ENCODE results near the gene C13orf42. TPM values are rescaled to one million over a fixed set of nuclear protein-coding genes. Genes with fewer than 3 reads are reported as not detected.

Gene C13orf42
- total and polyA plus RNA-seq, 2 donors (not counting 3 experiments of a cell fraction or from before 2014, with no cell fraction given) = not detected

DNA sequence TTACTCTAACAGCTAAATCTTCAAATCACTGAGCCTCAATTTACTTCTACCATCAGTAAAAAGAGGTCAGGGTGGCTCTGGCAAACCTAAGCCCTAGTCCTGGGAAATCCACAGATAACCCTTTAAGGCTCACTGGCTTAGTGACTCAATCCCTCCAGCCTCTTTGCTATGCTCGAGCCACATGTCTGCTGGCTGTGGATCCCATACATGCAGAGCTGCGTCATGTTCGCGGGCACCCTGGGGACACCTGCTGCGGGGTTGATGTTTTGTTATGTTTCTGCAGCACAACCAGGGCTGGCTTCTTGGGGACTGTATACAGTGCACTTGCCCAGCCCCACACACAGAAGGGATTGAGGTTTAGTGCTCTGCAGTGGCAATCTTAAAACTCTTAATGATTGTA, 41.6 kb upstream of the C13orf42 start:
- Histone ChIP-seq H3K27me3 (ENCODE audit: control insufficient read depth in 2 of 2, insufficient read depth in 2 of 2, low read length in 2 of 2) (no peaks in the 10 kb centered on the region), H3K4me1 (ENCODE audit: control insufficient read depth, extremely low read depth, insufficient read depth, low read length) (peaks cover 19% of the 10 kb centered on the region), H3K27ac (ENCODE audit: insufficient read depth, low read depth, low read length) (no peak overlapping the region), H2AFZ (ENCODE audit: low read depth, low read length) (no peak overlapping the region), H3K36me3 (ENCODE audit: control insufficient read depth in 2 of 2, extremely low read depth in 1 of 2, insufficient read depth in 2 of 2, low read length in 2 of 2) (no peaks in the 10 kb centered on the region), H3K4me2 (ENCODE audit: insufficient read depth, low read length) (no peak overlapping the region), H3K9ac (replicated peaks; ENCODE audit: extremely low read depth, insufficient read depth, low read length) (no peak overlapping the region), H3K79me2 (ENCODE audit: control insufficient read depth, insufficient read depth, low read length) (no peaks in the 10 kb centered on the region), H3K4me3 (replicated peaks in 1 of 3; ENCODE audit: insufficient read depth in 1 of 3, low read depth in 1 of 3, low read length in 3 of 3) (no peak overlapping the region), H3K9me1 (replicated peaks; ENCODE audit: control insufficient read depth, extremely low read depth, insufficient read depth, low read length) (no peaks in the 10 kb centered on the region), H3K9me3 (replicated peaks; ENCODE audit: control insufficient read depth, insufficient read depth, low read length) (no peaks in the 10 kb centered on the region), H4K20me1 (replicated peaks; ENCODE audit: control insufficient read depth, extremely low read depth, insufficient read depth, low read length) (no peaks in the 10 kb centered on the region)
- ChIA-PET CTCF (interaction anchor here (4.9 to 10.6 kb wide), 3 partner anchors 27 to 135 kb away, joined by 45 to 378 read pairs (median 73); no protein-coding TSS in a partner anchor), POLR2A (interaction anchor here (0.7 kb wide), 1 partner anchor 1007 kb away, joined by 7 read pairs; no protein-coding TSS in a partner anchor)
- TF ChIP-seq POLR2AphosphoS5 (IDR thresholded peaks at IDR 0.05; ENCODE audit: insufficient read depth, low read depth, low read length) (no peak), FOS (IDR thresholded peaks at IDR 0.05; ENCODE audit: borderline replicate concordance, insufficient read depth, low read length) (no peak), GATA2 (IDR thresholded peaks at IDR 0.05; ENCODE audit: insufficient read depth, insufficient read length, low read depth, low read length) (no peak), POLR2A (IDR thresholded peaks at IDR 0.05; ENCODE audit: low read depth, low read length) (no peak), JUN (IDR thresholded peaks at IDR 0.05; ENCODE audit: borderline replicate concordance, insufficient read depth, insufficient read length, low read depth) (no peak), MYC (IDR thresholded peaks at IDR 0.05; ENCODE audit: low read depth, low read length) (no peak), EZH2 (IDR thresholded peaks at IDR 0.05; ENCODE audit: borderline replicate concordance, low read depth, low read length, severe bottlenecking) (no peak)
- TF ChIP-seq, protein P1, sequence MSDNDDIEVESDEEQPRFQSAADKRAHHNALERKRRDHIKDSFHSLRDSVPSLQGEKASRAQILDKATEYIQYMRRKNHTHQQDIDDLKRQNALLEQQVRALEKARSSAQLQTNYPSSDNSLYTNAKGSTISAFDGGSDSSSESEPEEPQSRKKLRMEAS (IDR thresholded peaks at IDR 0.05; ENCODE audit: insufficient read depth, insufficient read length) = no peak
- TF ChIP-seq, protein P2, sequence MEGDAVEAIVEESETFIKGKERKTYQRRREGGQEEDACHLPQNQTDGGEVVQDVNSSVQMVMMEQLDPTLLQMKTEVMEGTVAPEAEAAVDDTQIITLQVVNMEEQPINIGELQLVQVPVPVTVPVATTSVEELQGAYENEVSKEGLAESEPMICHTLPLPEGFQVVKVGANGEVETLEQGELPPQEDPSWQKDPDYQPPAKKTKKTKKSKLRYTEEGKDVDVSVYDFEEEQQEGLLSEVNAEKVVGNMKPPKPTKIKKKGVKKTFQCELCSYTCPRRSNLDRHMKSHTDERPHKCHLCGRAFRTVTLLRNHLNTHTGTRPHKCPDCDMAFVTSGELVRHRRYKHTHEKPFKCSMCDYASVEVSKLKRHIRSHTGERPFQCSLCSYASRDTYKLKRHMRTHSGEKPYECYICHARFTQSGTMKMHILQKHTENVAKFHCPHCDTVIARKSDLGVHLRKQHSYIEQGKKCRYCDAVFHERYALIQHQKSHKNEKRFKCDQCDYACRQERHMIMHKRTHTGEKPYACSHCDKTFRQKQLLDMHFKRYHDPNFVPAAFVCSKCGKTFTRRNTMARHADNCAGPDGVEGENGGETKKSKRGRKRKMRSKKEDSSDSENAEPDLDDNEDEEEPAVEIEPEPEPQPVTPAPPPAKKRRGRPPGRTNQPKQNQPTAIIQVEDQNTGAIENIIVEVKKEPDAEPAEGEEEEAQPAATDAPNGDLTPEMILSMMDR (IDR thresholded peaks at IDR 0.05; ENCODE audit: extremely low read depth in 1 of 2, insufficient read depth in 1 of 2, low read depth in 1 of 2, low read length in 2 of 2) = no peak
- BruUV-seq (replicated peaks) = no TSS peak
- FAIRE-seq (no peak), DNase-seq (ENCODE audit: low read depth, low spot score) (no peak)
- intact Hi-C loops (cut with micrococcal nuclease) (no loop called here), dilution Hi-C loops (cut with MboI; ENCODE audit: extremely low pct_ligation_motif_present, low sequenced_read_pairs) (no loop called here)
